Erythroblast (primary cell): ENCODE measurements around the gene CELA2A.

ENCODE experiments used
- GATA1 ChIP-seq: IDR thresholded peaks from 2 replicates; pipeline ENCODE4 v1.6.1; 2011; ENCODE audit warnings: low read depth, mild to moderate bottlenecking, control low read depth, low read length, moderate library complexity
- POLR2A ChIP-seq: IDR thresholded peaks from 2 replicates; pipeline ENCODE4 v1.6.1; 2011; ENCODE audit warnings: mild to moderate bottlenecking, low read length

DNA sequence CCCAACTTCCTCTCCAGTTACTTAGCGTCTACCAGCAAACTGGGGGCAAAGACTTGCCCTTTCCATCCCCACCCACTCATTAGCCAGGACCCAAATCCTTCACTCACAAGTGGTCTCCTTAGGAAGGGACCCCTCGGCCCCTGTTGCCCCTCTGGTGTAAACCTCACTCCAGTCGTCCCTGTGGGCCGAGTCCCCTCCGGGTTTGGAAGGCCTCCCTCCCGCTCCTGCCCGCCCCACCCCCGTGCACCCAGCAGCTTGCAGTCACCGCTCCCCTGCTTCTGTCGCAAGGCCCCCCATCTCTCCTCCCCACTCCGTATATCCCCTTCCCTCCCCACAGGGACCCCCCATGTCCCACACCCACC is 45.7 kb upstream of the CELA2A start:
- TF ChIP-seq POLR2A (no peak), GATA1 (no peak)
